ENCODE results near the gene CLK1. TPM values are rescaled to one million over a fixed set of nuclear protein-coding genes. Genes with fewer than 3 reads are reported as not detected.
A peak's percentile ranks its signal among the peaks of the same experiment; 100 is the strongest.
"Not testable (repeated sequence)": the region's sequence is repeated elsewhere in the genome, so short reads cannot be mapped to it uniquely, and the experiment has no call there.

CLK1 gene
- total RNA-seq, 1 donor, result 64.8 TPM

- no peak for TF ChIP-seq CTCF (IDR thresholded peaks at IDR 0.05; ENCODE audit: insufficient read depth, low read depth, low read length)
- H3K4me3 ChIP-seq (ENCODE audit: low read depth, low read length), result no peak overlapping the region
- no peak for DNase-seq (ENCODE audit: low read depth)
Measured at GRCh38 chr2:200821686-200822245, 42.7 kb downstream of the CLK1 start.

GRCh38 chr2:200820573-200821234 is 43.8 kb downstream of the CLK1 start:
- no peak for TF ChIP-seq CTCF (IDR thresholded peaks at IDR 0.05; ENCODE audit: insufficient read depth, low read depth, low read length)
- DNase-seq (ENCODE audit: low read depth), result no peak

GRCh38 chr2:200818732-200819131 is 45.7 kb downstream of the CLK1 start:
- H3K4me3 ChIP-seq (ENCODE audit: low read depth, low read length); DNase-seq (ENCODE audit: low read depth): not testable (repeated sequence)

More at GRCh38 chr2:200820573-200821234, 43.8 kb downstream of the CLK1 start:
- H3K4me3 ChIP-seq (ENCODE audit: low read depth, low read length), result no peak overlapping the region

- no peak overlapping the region for H3K4me3 ChIP-seq (ENCODE audit: low read depth, low read length)
- TF ChIP-seq CTCF (IDR thresholded peaks at IDR 0.05; ENCODE audit: insufficient read depth, low read depth, low read length), result no peak
- peak; percentile 50 for DNase-seq (ENCODE audit: low read depth)
Measured at GRCh38 chr2:200814917-200815316, 49.5 kb downstream of the CLK1 start.

DNA sequence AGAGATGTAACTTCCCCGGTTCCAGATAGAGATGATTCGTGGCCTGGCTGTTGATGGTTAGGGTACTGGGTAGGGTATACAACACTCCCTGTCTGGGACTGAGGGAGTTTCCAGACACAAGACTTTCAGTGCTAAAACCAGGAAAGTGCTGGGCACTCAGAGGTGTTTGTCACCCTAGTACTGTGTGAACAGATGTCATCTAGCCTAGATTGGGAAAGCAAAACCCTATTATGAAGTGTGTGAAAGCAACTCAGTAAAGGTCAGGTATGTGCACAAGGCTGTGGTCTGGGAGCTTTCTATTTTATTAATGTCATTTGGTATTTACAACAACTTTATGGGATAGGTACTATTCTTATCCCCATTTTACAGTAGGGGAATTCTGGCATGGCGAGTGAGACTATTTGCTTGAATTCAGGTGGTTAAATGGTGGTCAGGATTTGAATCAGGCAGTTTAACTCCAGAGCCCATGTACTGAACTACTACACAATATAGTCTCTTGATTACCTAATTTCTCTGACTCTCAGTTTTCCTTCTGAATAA is 50.1 kb downstream of the CLK1 start:
- peak; percentile 63 for DNase-seq (ENCODE audit: low read depth)
- TF ChIP-seq CTCF (IDR thresholded peaks at IDR 0.05; ENCODE audit: insufficient read depth, low read depth, low read length), result no peak
- peak overlapping the region; percentile 19 for H3K4me3 ChIP-seq (ENCODE audit: low read depth, low read length)

DNA sequence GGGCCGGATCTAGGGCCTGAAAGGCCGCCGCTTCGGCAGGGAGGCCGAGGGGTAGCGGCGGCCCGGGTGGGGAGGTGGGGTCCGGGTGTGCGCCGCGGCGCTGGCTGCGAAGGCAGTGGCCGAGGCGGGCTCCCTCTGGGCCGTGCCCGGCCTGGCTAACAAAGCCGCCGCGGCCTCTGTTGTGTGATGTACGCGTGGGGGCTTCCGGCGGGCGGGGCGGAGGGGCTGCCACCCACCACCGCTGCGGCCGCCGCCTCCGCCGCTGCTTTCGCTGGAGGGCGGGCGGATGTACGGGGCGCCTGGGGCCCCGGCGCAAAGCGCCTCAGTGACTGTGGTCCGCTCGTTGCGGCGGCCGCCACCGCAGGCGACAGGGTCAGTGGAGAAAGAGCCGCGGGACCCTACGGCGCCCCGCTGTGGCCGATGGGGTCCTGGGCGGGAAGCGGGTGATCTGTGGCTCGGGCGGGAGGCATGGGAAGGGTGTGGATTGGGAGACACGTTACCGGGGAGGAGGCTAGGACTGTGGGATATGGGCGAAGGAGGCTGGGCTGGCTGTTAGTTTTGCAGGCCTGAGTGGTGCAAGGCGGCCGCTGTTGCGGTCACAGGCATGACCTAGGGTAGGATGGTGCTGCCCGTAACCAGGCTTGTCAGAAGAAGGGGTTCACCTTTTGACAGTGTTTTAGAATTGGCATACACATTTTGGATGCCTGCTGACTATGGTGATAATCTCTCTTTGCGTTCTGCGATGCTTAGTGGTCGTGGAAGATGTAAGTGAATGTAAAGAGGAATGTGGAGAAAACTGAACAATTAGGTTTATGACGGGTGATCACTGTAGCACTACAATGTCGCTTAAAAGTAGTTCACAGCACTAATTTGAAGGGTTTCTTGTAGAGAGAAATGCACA is 52.1 kb downstream of the CLK1 start:
- DNase-seq (ENCODE audit: low read depth), result peak; percentile 78
- peak; percentile 55 for TF ChIP-seq CTCF (IDR thresholded peaks at IDR 0.05; ENCODE audit: insufficient read depth, low read depth, low read length)

More for the DNA sequence above, 52.1 kb downstream of the CLK1 start:
- H3K4me3 ChIP-seq (ENCODE audit: low read depth, low read length), result peak overlapping the region; percentile 87
